Uterus (tissue), 4 donors: ENCODE measurements around the gene SCTR. TPM values are rescaled to one million over a fixed set of nuclear protein-coding genes. Genes with fewer than 3 reads are reported as not detected.

Experiments
- DNase-seq, 2 donors: peaks; one replicate each; pipeline ENCODE4 v3.0.0-alpha.2; 2019 to 2020
- H3K27ac ChIP-seq, 2 donors: fragments of 200-600 bp; sonication (generic); 1 replicate in 1 of 2; 2 replicates in 1 of 2; pipeline ENCODE4 v1.5.1; 2016 to 2018
- H3K27me3 ChIP-seq, 2 donors: fragments of 200-600 bp; sonication (generic); one replicate each; pipeline ENCODE4 v1.5.1; 2018 to 2019; ENCODE audit warnings: control low read depth in 1 of 2
- H3K36me3 ChIP-seq, 2 donors: fragments of 200-600 bp; sonication (generic); one replicate each; pipeline ENCODE4 v1.5.1; 2019; ENCODE audit warnings: control low read depth in 1 of 2
- H3K4me1 ChIP-seq, 2 donors: fragments of 200-600 bp; sonication (generic); one replicate each; pipeline ENCODE4 v1.5.1; 2018 to 2019; ENCODE audit warnings: control low read depth in 1 of 2
- H3K4me3 ChIP-seq, 2 donors: fragments of 200-600 bp; sonication (generic); 1 replicate in 1 of 2; 2 replicates in 1 of 2; pipeline ENCODE4 v1.5.1; 2018 to 2019; ENCODE audit warnings: mild to moderate bottlenecking in 1 of 2
- H3K9me3 ChIP-seq, 2 donors: fragments of 200-600 bp; sonication (generic); one replicate each; pipeline ENCODE4 v1.5.1; 2019; ENCODE audit warnings: control low read depth in 1 of 2
- CTCF ChIP-seq, 4 experiments: fragments of 200-600 bp in 2 of 4; fragments of 450-650 bp in 2 of 4; sonication (generic) in 2 of 4; IDR thresholded peaks; one replicate each; pipeline ENCODE4 v1.5.1; 2016 to 2019; ENCODE audit warnings: antibody characterized with exemption in 4 of 4, mild to moderate bottlenecking in 2 of 4, moderate library complexity in 1 of 4
- POLR2A ChIP-seq, 2 donors: fragments of 450-650 bp; IDR thresholded peaks; one replicate each; pipeline ENCODE4 v1.6.1; 2016; ENCODE audit warnings: antibody characterized with exemption in 2 of 2, mild to moderate bottlenecking in 1 of 2, moderate library complexity in 1 of 2
- intact Hi-C: fragments of 100-400 bp; cut with DNase I; formaldehyde crosslinking; loops from one replicate; pipeline ENCODE4 v1.15.1; 2023; ENCODE audit warnings: low total_unique reads
- total RNA-seq, 4 donors: library from RNA; depleted of rRNA in 3 of 4; stranded (reverse); fragments of >200 nt in 3 of 4; gene quantifications; one replicate each; pipeline versions ENCODE4 v1.1.0 to v1.2.4, GENCODE V29; 2014 to 2023
- donor health status: DM: yes; HTN: yes; CAD: no.

Gene SCTR
- not detected for total RNA-seq

GRCh38 chr2:119523952-119524694, at the start of gene SCTR:
Gene SCTR (minus strand): TSS chr2:119524483. CDS start chr2:119524226, 257 bp downstream.
- peaks cover 0 to 5% of the 10 kb centered on the region in 2 donors for H3K27me3 ChIP-seq
- intact Hi-C loops: no loop called here

GRCh38 chr2:119567292-119567691, 43.0 kb upstream of the SCTR start:
- intact Hi-C loops: no loop called here
- H3K27me3 ChIP-seq: no peaks in the 10 kb centered on the region
- H3K4me1 ChIP-seq: no peaks in the 10 kb centered on the region
- H3K27ac ChIP-seq: no peak overlapping the region
- H3K9me3 ChIP-seq: no peaks in the 10 kb centered on the region
- H3K36me3 ChIP-seq: no peaks in the 10 kb centered on the region
- DNase-seq: no peak
- no peak for TF ChIP-seq CTCF (IDR thresholded peaks at IDR 0.05)
- no peak for TF ChIP-seq POLR2A (IDR thresholded peaks at IDR 0.05)
- H3K4me3 ChIP-seq: no peak overlapping the region

More at GRCh38 chr2:119523952-119524694, at the start of gene SCTR:
- H3K36me3 ChIP-seq: no peaks in the 10 kb centered on the region
- TF ChIP-seq POLR2A (IDR thresholded peaks at IDR 0.05) (no peak), CTCF (IDR thresholded peaks at IDR 0.05) (no peak)
- no peak within 1 kb of the TSS for H3K27ac ChIP-seq
- no peaks in the 10 kb centered on the region for H3K4me1 ChIP-seq
- H3K4me3 ChIP-seq: no peak within 1 kb of the TSS
- DNase-seq: no peak
- no peaks in the 10 kb centered on the region for H3K9me3 ChIP-seq

- intact Hi-C loops: no loop called here
- DNase-seq: no peak
- H3K27ac ChIP-seq: no peak overlapping the region
Measured at GRCh38 chr2:119565481-119565880, 41.2 kb upstream of the SCTR start.

GRCh38 chr2:119553687-119554344, 29.5 kb upstream of the SCTR start:
- no peaks in the 10 kb centered on the region for H3K4me1 ChIP-seq
- no peaks in the 10 kb centered on the region for H3K9me3 ChIP-seq
- intact Hi-C loops: no loop called here
- TF ChIP-seq CTCF (IDR thresholded peaks at IDR 0.05) (no peak), POLR2A (IDR thresholded peaks at IDR 0.05) (no peak)
- H3K36me3 ChIP-seq: no peaks in the 10 kb centered on the region
- no peak overlapping the region for H3K4me3 ChIP-seq
- DNase-seq: no peak
- no peak overlapping the region for H3K27ac ChIP-seq
- no peaks in the 10 kb centered on the region for H3K27me3 ChIP-seq

More at GRCh38 chr2:119565481-119565880, 41.2 kb upstream of the SCTR start:
- no peaks in the 10 kb centered on the region for H3K36me3 ChIP-seq
- H3K9me3 ChIP-seq: no peaks in the 10 kb centered on the region
- H3K4me3 ChIP-seq: no peak overlapping the region
- no peaks in the 10 kb centered on the region for H3K4me1 ChIP-seq
- TF ChIP-seq POLR2A (IDR thresholded peaks at IDR 0.05) (no peak), CTCF (IDR thresholded peaks at IDR 0.05) (no peak)
- H3K27me3 ChIP-seq: no peaks in the 10 kb centered on the region

GRCh38 chr2:119552902-119553301, 28.6 kb upstream of the SCTR start:
- intact Hi-C loops: no loop called here
- no peaks in the 10 kb centered on the region for H3K27me3 ChIP-seq
- H3K9me3 ChIP-seq: no peaks in the 10 kb centered on the region
- no peak for DNase-seq
- TF ChIP-seq POLR2A (IDR thresholded peaks at IDR 0.05) (no peak), CTCF (IDR thresholded peaks at IDR 0.05) (no peak)
- H3K4me3 ChIP-seq: no peak overlapping the region
- no peaks in the 10 kb centered on the region for H3K36me3 ChIP-seq
- no peak overlapping the region for H3K27ac ChIP-seq
- no peaks in the 10 kb centered on the region for H3K4me1 ChIP-seq
